CD4-positive, alpha-beta memory T cell (primary cell): Measurements from ENCODE around the gene DNASE1. TPM values are rescaled to one million over a fixed set of nuclear protein-coding genes. Genes with fewer than 3 reads are reported as not detected.
A peak's percentile ranks its signal among the peaks of the same experiment; 100 is the strongest.

Experiments used
- CTCF ChIA-PET: fragments of 350-600 bp; sonication (Branson Sonifier 250); formaldehyde crosslinking; loops from one replicate; lab custom pipeline; 2021; ENCODE audit warnings: inconsistent platforms; ENCODE audit not compliant: partially characterized antibody; lab: Charles Lee
- POLR2A ChIA-PET: fragments of 350-600 bp; sonication (Branson Sonifier 250); formaldehyde crosslinking; loops from one replicate; lab custom pipeline; 2021; ENCODE audit not compliant: partially characterized antibody; lab: Charles Lee
- DNase-seq, 5 donors: peaks; one replicate each; pipeline versions ENCODE4 v3.0.0 to v3.0.0-alpha.2; 2020 to 2022; ENCODE audit warnings: mixed read lengths in 1 of 5
- H3K27ac ChIP-seq: one replicate; pipeline ENCODE4 v1.7.0; 2013; ENCODE audit warnings: low read depth, low read length
- H3K27me3 ChIP-seq: 2 replicates; pipeline ENCODE4 v1.7.0; 2013; ENCODE audit warnings: mild to moderate bottlenecking, low read length, moderate library complexity; ENCODE audit not compliant: insufficient read depth
- H3K36me3 ChIP-seq: 2 replicates; pipeline ENCODE4 v1.7.0; 2013; ENCODE audit warnings: mild to moderate bottlenecking, low read length, moderate library complexity; ENCODE audit not compliant: insufficient read depth
- H3K4me1 ChIP-seq: 2 replicates; pipeline ENCODE4 v1.7.0; 2013; ENCODE audit warnings: mild to moderate bottlenecking, low read length, moderate library complexity; ENCODE audit not compliant: insufficient read depth
- H3K4me3 ChIP-seq, 2 donors: one replicate each; pipeline ENCODE4 v1.7.0; 2013; ENCODE audit warnings: low read length in 2 of 2, mild to moderate bottlenecking in 1 of 2
- H3K9me3 ChIP-seq, 2 donors: one replicate each; pipeline ENCODE4 v1.7.0; 2013; ENCODE audit warnings: low read length in 2 of 2, control low read depth in 1 of 2; ENCODE audit not compliant: control insufficient read depth in 1 of 2
- H3K27ac Mint-ChIP-seq, 7 donors: one replicate each; pipeline ENCODE4 v1.8.0; 2020 to 2021; ENCODE audit warnings: mixed read lengths in 7 of 7, mild to moderate bottlenecking in 6 of 7, inconsistent platforms in 3 of 7, moderate library complexity in 3 of 7
- H3K27me3 Mint-ChIP-seq, 2 donors: one replicate each; pipeline ENCODE4 v1.8.0; 2020 to 2021; ENCODE audit warnings: mixed read lengths in 2 of 2
- H3K36me3 Mint-ChIP-seq, 2 donors: one replicate each; pipeline ENCODE4 v1.8.0; 2020 to 2021; ENCODE audit warnings: mixed read lengths in 2 of 2, inconsistent platforms in 1 of 2, mild to moderate bottlenecking in 1 of 2
- H3K4me1 Mint-ChIP-seq, 4 donors: one replicate each; pipeline ENCODE4 v1.8.0; 2020 to 2021; ENCODE audit warnings: mixed read lengths in 4 of 4, mild to moderate bottlenecking in 1 of 4
- H3K4me3 Mint-ChIP-seq, 8 donors: one replicate each; pipeline ENCODE4 v1.8.0; 2020 to 2021; ENCODE audit warnings: mixed read lengths in 8 of 8, mild to moderate bottlenecking in 7 of 8, moderate library complexity in 6 of 8, inconsistent platforms in 3 of 8
- H3K9me3 Mint-ChIP-seq, 8 donors: one replicate each; pipeline ENCODE4 v1.8.0; 2020 to 2021; ENCODE audit warnings: mixed read lengths in 8 of 8, mild to moderate bottlenecking in 5 of 8, inconsistent platforms in 3 of 8, moderate library complexity in 1 of 8
- intact Hi-C: fragments of 100-400 bp; cut with micrococcal nuclease; formaldehyde crosslinking; loops from one replicate; pipeline ENCODE4 v1.15.1; 2023
- polyA plus RNA-seq, 2 donors: library from polyadenylated mRNA; unstranded; fragments of 300-500 nt; fragmentation: Illumina TruSeq; gene quantifications; one replicate each; pipeline ENCODE4 v1.2.3, GENCODE V29; 2021
- total RNA-seq, 2 experiments: library from RNA; stranded (reverse); gene quantifications; one replicate each; pipeline ENCODE4 v1.2.3, GENCODE V29; 2021

DNASE1 gene
- total and polyA plus RNA-seq, 4 experiments from 2014 or later: 7.7 to 59.9 (median 51.2) TPM; not detected in 1

- no peak for DNase-seq
- Mint-ChIP-seq H3K4me1 (no peaks in the 10 kb centered on the region), H3K27ac (peak overlapping the region in 4 of 7 donors; percentile 37 to 80 (median 64)), H3K4me3 (no peak overlapping the region), H3K27me3 (no peaks in the 10 kb centered on the region), H3K9me3 (no peaks in the 10 kb centered on the region), H3K36me3 (peaks cover 6 to 9% of the 10 kb centered on the region in 2 donors)
- no peak overlapping the region for H3K27ac ChIP-seq
- ChIA-PET POLR2A (no interaction called here), CTCF (interaction anchor here (1.0 kb wide), 1 partner anchor 9 kb away, joined by 3 read pairs; no protein-coding TSS in a partner anchor)
- peaks cover 8% of the 10 kb centered on the region for H3K36me3 ChIP-seq
- H3K4me3 ChIP-seq: no peak overlapping the region
- no peaks in the 10 kb centered on the region for H3K27me3 ChIP-seq
- intact Hi-C loops: no loop called here
- H3K4me1 ChIP-seq: no peaks in the 10 kb centered on the region
- H3K9me3 ChIP-seq: no peaks in the 10 kb centered on the region
These were observed 8.1 kb upstream of the DNASE1 start for GRCh38 chr16:3646348-3646920.

GRCh38 chr16:3650631-3651265 is 3.7 kb upstream of the DNASE1 start:
- no peak for DNase-seq
- ChIA-PET CTCF (interaction anchor here (0.8 kb wide), 1 partner anchor 80 kb away, joined by 3 read pairs; no protein-coding TSS in a partner anchor), POLR2A (no interaction called here)
- no peaks in the 10 kb centered on the region for H3K27me3 Mint-ChIP-seq
- H3K36me3 ChIP-seq: peaks cover 15% of the 10 kb centered on the region
- no peaks in the 10 kb centered on the region for H3K4me1 ChIP-seq
- H3K36me3 Mint-ChIP-seq: peaks cover 0 to 23% of the 10 kb centered on the region in 2 donors
- intact Hi-C loops: loop anchor here (5.0 kb wide), 1 partner anchor 73 kb away; the partner anchor contains the start of gene NLRC3
- no peak overlapping the region for H3K4me3 ChIP-seq
- H3K9me3 Mint-ChIP-seq: no peaks in the 10 kb centered on the region
- H3K27ac ChIP-seq: no peak overlapping the region
- no peaks in the 10 kb centered on the region for H3K9me3 ChIP-seq
- H3K27ac Mint-ChIP-seq: peak overlapping the region in 1 of 7 donors; percentile 6
- H3K4me3 Mint-ChIP-seq: no peak overlapping the region
- H3K27me3 ChIP-seq: no peaks in the 10 kb centered on the region
- peaks cover 0 to 11% (median 2%) of the 10 kb centered on the region in 4 donors for H3K4me1 Mint-ChIP-seq

GRCh38 chr16:3651461-3652372 is 2.8 kb upstream of the DNASE1 start:
- peaks cover 0 to 26% of the 10 kb centered on the region in 2 donors for H3K36me3 Mint-ChIP-seq
- intact Hi-C loops: loop anchor here (5.0 kb wide), 1 partner anchor 74 kb away; the partner anchor contains the start of gene NLRC3
- peaks cover 0 to 11% (median 2%) of the 10 kb centered on the region in 4 donors for H3K4me1 Mint-ChIP-seq
- peak overlapping the region in 3 of 7 donors; percentile 13 to 86 (median 63) for H3K27ac Mint-ChIP-seq
- no peak for DNase-seq
- no peak overlapping the region for H3K27ac ChIP-seq
- no peaks in the 10 kb centered on the region for H3K27me3 Mint-ChIP-seq
- peaks cover 18% of the 10 kb centered on the region for H3K36me3 ChIP-seq
- no peaks in the 10 kb centered on the region for H3K4me1 ChIP-seq
- no peak overlapping the region for H3K4me3 ChIP-seq
- CTCF ChIA-PET: no interaction called here
- no peaks in the 10 kb centered on the region for H3K27me3 ChIP-seq
- no peak overlapping the region for H3K4me3 Mint-ChIP-seq
- no peaks in the 10 kb centered on the region for H3K9me3 ChIP-seq
- H3K9me3 Mint-ChIP-seq: no peaks in the 10 kb centered on the region
- POLR2A ChIA-PET: no interaction called here

DNA sequence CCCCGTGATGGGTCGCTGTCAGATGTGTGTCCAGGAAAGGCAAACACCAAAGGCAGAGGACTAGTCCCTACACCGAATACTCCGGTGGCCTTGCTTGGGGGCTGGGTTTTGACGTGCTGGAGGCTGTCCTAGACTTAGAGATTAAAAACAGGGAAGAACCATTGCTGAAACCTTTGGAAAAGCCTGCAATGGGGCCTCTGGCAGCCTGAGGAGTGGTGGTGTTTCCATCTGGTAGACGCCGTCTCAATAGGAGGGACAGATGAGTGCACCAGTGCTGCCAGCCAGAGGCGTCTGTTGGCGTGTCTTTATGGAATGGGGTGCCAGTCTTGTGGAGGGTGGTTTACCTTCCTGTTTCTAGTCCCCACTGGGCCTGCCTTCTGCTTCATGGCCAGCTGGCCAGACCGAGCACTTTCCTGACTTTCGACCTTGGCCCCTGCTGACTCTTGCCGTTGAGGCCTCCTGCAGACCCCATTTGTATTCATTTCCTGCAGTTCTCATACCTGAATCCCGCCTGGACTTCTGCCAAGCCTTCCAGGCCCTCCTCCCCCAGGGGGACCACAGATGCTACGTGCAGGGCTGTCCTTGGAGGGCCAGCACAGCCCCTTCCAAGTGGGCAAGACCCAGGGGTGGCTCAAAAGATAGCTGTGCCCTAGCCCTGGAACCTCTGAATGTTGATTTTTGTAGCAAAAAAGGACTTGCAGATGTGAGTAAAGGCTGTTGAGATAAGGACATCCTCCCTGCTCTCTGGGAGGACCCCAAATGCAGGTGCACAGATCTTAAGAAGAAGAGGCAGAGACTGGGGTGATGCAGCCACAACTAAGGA is 1.9 kb upstream of the DNASE1 start:
- Histone ChIP-seq H3K27me3 (no peaks in the 10 kb centered on the region), H3K4me1 (no peaks in the 10 kb centered on the region), H3K4me3 (no peak overlapping the region), H3K27ac (no peak overlapping the region), H3K9me3 (no peaks in the 10 kb centered on the region), H3K36me3 (peaks cover 27% of the 10 kb centered on the region)
- no peak for DNase-seq
- ChIA-PET POLR2A (no interaction called here), CTCF (no interaction called here)
- intact Hi-C loops: loop anchor here (5.0 kb wide), 1 partner anchor 75 kb away; the partner anchor contains the start of gene NLRC3
- no peaks in the 10 kb centered on the region for H3K9me3 Mint-ChIP-seq
- no peaks in the 10 kb centered on the region for H3K27me3 Mint-ChIP-seq
- no peak overlapping the region for H3K4me3 Mint-ChIP-seq
- H3K4me1 Mint-ChIP-seq: peaks cover 0 to 11% (median 2%) of the 10 kb centered on the region in 4 donors
- H3K36me3 Mint-ChIP-seq: peaks cover 6 to 33% of the 10 kb centered on the region in 2 donors
- peak overlapping the region in 2 of 7 donors; percentile 22 to 23 for H3K27ac Mint-ChIP-seq

DNA sequence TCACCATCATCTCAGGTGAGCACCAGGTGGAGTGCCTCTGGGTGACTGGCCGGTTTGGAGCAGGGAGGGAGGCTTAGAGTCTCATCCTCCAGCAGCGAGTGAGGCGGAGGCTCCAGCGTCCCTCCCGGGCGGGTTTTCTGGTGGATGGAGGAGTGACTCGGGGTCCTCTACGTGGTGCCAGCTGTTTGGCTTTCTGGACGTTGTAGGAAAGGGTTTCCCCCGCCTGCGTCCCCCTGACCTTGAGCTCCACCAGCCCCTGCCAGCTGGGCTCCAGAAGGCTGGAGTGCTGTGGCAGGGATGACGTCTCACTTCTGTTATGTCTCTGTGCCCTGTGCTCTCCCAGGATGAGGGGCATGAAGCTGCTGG is 522 bp downstream of the DNASE1 start:
- Histone ChIP-seq H3K4me3 (no peak overlapping the region), H3K36me3 (peaks cover 38% of the 10 kb centered on the region), H3K4me1 (no peaks in the 10 kb centered on the region), H3K9me3 (no peaks in the 10 kb centered on the region), H3K27me3 (no peaks in the 10 kb centered on the region), H3K27ac (no peak overlapping the region)
- CTCF ChIA-PET: interaction anchor here (0.9 to 1.2 kb wide), 2 partner anchors 9 to 12 kb away, joined by 3 read pairs; no protein-coding TSS in a partner anchor
- POLR2A ChIA-PET: no interaction called here
- intact Hi-C loops: no loop called here
- H3K27ac Mint-ChIP-seq: peak overlapping the region in 1 of 7 donors; percentile 74
- no peaks in the 10 kb centered on the region for H3K27me3 Mint-ChIP-seq
- H3K4me1 Mint-ChIP-seq: peaks cover 0 to 11% (median 3%) of the 10 kb centered on the region in 4 donors
- H3K9me3 Mint-ChIP-seq: no peaks in the 10 kb centered on the region
- no peak for DNase-seq
- peaks cover 14 to 51% of the 10 kb centered on the region in 2 donors for H3K36me3 Mint-ChIP-seq
- no peak overlapping the region for H3K4me3 Mint-ChIP-seq

DNA sequence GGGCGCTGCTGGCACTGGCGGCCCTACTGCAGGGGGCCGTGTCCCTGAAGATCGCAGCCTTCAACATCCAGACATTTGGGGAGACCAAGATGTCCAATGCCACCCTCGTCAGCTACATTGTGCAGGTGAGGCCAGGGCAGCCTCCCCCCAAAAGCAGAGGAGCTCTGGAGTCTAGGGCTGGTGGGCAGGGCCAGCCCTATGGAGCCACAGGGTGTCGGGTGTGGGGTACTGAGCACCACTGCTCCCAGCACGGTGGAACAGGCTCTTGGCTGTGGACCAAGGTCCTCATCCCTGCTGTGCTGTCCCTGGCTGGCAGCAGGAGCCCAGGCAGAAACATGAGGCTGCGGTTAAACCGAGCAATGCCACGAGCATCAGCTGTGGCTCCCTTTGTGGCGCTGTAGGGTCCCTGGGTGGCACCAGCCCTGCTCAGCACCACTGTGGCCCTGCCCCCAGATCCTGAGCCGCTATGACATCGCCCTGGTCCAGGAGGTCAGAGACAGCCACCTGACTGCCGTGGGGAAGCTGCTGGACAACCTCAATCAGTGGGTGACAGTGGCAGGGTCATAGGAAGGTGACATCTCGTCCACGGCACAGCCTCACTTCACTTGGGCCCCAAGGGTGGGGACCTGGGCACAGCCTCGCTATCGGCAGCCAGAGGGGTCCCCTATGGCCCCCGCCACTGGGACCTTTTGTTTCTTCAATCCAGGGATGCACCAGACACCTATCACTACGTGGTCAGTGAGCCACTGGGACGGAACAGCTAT is 1.1 kb downstream of the DNASE1 start:
- H3K36me3 ChIP-seq: peaks cover 42% of the 10 kb centered on the region
- no peak overlapping the region for H3K4me3 ChIP-seq
- H3K27me3 ChIP-seq: no peaks in the 10 kb centered on the region
- no peak for DNase-seq
- H3K9me3 Mint-ChIP-seq: no peaks in the 10 kb centered on the region
- no peaks in the 10 kb centered on the region for H3K9me3 ChIP-seq
- H3K36me3 Mint-ChIP-seq: peaks cover 16 to 52% of the 10 kb centered on the region in 2 donors
- no peaks in the 10 kb centered on the region for H3K27me3 Mint-ChIP-seq
- ChIA-PET CTCF (interaction anchor here (0.6 to 1.2 kb wide), 3 partner anchors 10 to 627 kb away, joined by 3 to 5 read pairs (median 3); no protein-coding TSS in a partner anchor), POLR2A (no interaction called here)
- H3K4me3 Mint-ChIP-seq: no peak overlapping the region
- no peak overlapping the region for H3K27ac ChIP-seq
- intact Hi-C loops: no loop called here
- peak overlapping the region in 2 of 7 donors; percentile 13 to 74 for H3K27ac Mint-ChIP-seq
- H3K4me1 ChIP-seq: no peaks in the 10 kb centered on the region
- H3K4me1 Mint-ChIP-seq: peaks cover 0 to 11% (median 3%) of the 10 kb centered on the region in 4 donors
